Stimulated activated CD4-positive, alpha-beta T cell treated with anti-CD3 and anti-CD28 coated beads, Interleukin-12 subunit alpha, Interleukin-12 subunit beta, amount 100 ng/mL, for 48 hours (primary cell): ENCODE measurements around the gene NDUFV1.
A peak's percentile ranks its signal among the peaks of the same experiment; 100 is the strongest.

Source experiments
- DNase-seq, 3 donors: peaks; one replicate each; pipeline ENCODE4 v3.0.0-alpha.2; 2020; ENCODE audit warnings: low read depth in 2 of 3, low spot score in 1 of 3

Gene NDUFV1

GRCh38 chr11:67639438-67639859 lies 32.7 kb downstream of the NDUFV1 start, which contains the start of gene TBX10:
TBX10 (minus strand) TSS chr11:67639763; CDS start chr11:67639472, 291 bp downstream.
- no peak for DNase-seq

GRCh38 chr11:67640021-67640757 lies 33.5 kb downstream of the NDUFV1 start:
- DNase-seq, result peak; percentile 40 to 51 (median 41)

- no peak for DNase-seq
These were observed 34.1 kb downstream of the NDUFV1 start for GRCh38 chr11:67640758-67641337.

- DNase-seq, result no peak
These were observed 34.8 kb downstream of the NDUFV1 start for GRCh38 chr11:67641338-67642172.

DNA sequence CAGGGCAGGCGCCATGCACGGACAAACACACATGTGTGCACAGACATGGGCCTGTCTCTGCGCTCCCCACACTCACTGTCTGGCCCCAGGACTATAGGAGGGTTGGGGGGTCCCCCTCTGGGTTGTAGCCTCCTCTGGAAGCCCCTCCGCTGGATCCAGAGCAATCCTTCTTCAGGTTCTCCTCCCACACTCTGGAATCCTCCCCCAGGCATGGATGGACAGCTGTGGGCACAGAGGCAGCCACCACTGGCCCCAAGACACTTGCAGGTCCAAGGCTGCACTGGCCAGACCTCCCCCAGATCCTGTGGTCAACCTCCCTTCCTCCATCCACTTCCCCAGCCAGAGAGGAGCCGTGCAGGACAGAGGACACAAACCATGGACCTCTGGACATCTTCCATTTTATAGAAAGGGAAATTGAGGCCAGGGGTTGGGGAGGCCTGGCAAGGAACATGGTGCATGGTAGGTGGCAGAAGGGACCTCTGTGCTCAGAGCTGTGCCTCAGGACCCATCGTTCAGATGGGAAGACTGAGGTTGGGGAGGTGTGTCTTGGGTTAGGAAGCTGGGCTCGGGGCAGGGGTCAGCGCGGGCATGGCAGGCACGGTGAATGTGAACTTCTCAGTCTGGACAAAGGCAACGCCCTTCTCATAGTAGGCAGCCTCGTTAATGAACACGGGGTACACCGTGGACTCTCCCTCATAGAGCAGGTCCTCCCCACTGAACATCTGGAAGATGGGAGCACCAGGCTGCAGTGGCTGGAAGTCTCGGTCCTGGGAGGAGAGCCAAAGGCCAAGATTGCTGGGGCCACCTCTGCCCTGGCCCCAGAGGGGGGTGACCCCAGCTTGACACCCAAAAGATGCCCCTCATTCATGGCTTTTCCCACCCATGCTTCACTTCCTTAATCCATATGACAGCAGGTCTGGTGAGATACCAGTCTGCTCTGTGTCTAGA lies 35.7 kb downstream of the NDUFV1 start:
- DNase-seq, result no peak

- DNase-seq, result no peak
These were observed 37.3 kb downstream of the NDUFV1 start for GRCh38 chr11:67644042-67644441.

GRCh38 chr11:67644472-67645418 lies 38.0 kb downstream of the NDUFV1 start:
- no peak for DNase-seq

GRCh38 chr11:67645521-67646461 lies 39.1 kb downstream of the NDUFV1 start:
- no peak for DNase-seq

GRCh38 chr11:67646535-67647336 lies 40.0 kb downstream of the NDUFV1 start:
- no peak for DNase-seq

DNA sequence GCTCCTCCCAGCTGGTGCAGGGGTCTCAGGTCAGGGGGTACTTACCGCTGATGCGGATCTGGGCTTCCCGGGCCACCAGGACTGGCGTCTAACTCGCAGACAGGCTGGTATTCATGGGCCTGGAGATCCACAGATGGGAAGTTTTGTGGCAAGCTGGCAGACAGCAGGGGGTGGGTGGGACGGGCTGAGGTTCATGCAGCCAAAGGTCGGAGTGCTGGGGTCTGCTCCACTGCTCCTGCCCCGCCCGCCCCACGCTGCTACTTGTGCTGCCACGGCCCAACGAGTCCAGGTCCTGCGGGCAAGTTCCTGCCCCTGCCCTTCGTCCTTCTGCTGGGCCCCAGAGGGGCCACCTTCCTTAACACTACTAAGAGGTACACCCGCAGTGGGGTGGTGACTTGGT lies 40.7 kb downstream of the NDUFV1 start:
- DNase-seq, result no peak

DNA sequence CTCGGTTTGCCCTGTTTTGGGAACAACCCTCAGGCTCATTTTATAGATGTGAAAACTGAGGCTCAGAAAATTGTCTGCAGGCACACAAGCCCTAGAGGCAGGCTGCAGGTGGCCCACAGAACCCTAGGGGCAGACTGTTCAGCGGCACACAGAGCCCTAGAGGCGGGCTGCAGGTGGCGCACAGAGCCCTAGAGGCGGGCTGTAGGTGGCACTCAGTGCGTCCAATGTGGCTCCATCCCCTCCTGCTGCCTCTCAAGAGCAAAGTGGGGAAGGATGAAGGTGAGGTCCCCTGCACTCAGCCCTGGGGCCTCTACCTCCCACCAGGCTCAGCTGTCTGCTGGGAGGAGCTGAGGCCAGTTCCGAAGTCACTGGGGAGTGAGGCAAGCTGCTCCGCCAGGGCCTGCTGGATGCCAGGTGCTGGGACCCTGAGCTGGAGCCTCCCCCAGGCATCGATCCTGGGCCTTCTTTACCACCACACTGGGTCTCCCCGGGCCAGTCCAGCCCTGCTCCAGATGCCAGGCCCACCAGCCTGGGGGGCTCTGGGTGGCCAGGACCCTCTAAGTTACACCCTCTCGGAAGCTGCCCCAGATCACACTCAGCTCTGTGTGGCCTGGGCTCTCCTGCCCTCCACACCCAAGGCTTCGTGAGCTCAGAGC lies 41.5 kb downstream of the NDUFV1 start:
- peak in 2 of 3 donors; percentile 32 to 52 for DNase-seq

- DNase-seq, result no peak
These were observed 42.3 kb downstream of the NDUFV1 start for GRCh38 chr11:67648796-67649613.

- DNase-seq, result no peak
These were observed 43.1 kb downstream of the NDUFV1 start for GRCh38 chr11:67649634-67650510.

DNA sequence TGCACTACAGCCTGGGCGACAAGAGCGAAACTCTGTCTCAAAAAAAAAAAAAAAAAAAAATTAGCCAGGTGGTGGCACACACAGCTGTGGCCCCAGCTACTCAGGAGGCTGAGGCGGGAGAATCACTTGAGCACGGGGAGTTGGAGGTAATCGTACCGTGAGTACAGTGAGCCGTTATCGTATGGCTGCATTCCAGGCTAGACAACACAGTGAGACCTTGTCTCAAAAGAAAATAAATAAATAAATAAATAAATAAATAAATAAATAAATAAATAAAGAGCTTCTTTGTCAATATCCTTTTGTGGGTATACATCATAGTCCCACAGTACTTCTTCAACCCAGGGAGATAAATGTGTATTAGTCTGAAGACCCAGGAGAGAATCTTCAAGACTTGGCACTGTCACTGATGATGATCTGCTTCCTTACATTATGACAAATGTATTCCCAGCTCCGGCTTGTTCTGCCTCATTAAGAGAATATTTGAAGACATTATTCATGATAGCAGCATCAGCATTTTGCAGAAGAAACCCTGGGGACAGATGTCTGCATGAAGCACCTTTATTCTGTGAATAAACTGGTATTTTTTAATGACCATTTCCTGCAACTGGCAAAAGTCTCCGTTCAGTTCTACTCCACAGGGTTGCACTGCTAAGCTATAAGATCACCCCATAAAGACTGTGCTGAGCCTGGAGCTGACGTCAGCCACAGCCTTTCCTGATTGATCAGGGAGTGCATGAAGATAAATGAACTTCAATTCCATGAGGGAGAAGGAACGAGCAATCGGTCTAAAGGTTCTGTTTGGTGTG lies 45.4 kb downstream of the NDUFV1 start:
- no peak for DNase-seq
